ENCODE data around the gene CCDC144A. TPM values are rescaled to one million over a fixed set of nuclear protein-coding genes. Genes with fewer than 3 reads are reported as not detected.
"Not testable (repeated sequence)": the region's sequence is repeated elsewhere in the genome, so short reads cannot be mapped to it uniquely, and the experiment has no call there.

The CCDC144A gene
- polyA plus RNA-seq, 1 donor from 2014 or later: not detected

- not testable (repeated sequence) for H3K36me3 Mint-ChIP-seq, H3K4me1 Mint-ChIP-seq, H3K4me3 Mint-ChIP-seq, H3K9me3 Mint-ChIP-seq, H3K27me3 Mint-ChIP-seq, H3K27ac Mint-ChIP-seq
These were observed 132.1 kb downstream of the CCDC144A start for GRCh38 chr17:16822133-16822532.

- H3K4me1 Mint-ChIP-seq, H3K27me3 Mint-ChIP-seq, H3K36me3 Mint-ChIP-seq: not testable (repeated sequence)
These were observed 133.8 kb downstream of the CCDC144A start for GRCh38 chr17:16823768-16824406.

More at GRCh38 chr17:16823768-16824406, 133.8 kb downstream of the CCDC144A start:
- not testable (repeated sequence) for H3K27ac Mint-ChIP-seq, H3K9me3 Mint-ChIP-seq, H3K4me3 Mint-ChIP-seq

Other genes with a start within 250 kb of the CCDC144A start
- 1.7 TPM for gene LRRC75A, start 198.0 kb upstream of the CCDC144A start, polyA plus RNA-seq
- gene ZNF287, start 121.0 kb upstream of the CCDC144A start, polyA plus RNA-seq: 6.2 TPM
- gene ZNF624, start 36.4 kb upstream of the CCDC144A start, polyA plus RNA-seq: 3.9 TPM